ENCODE measurements around the gene FBN3. TPM values are rescaled to one million over a fixed set of nuclear protein-coding genes. Genes with fewer than 3 reads are reported as not detected.

Gene FBN3
- polyA plus RNA-seq, 1 donor from 2014 or later = 52.7 TPM

DNA sequence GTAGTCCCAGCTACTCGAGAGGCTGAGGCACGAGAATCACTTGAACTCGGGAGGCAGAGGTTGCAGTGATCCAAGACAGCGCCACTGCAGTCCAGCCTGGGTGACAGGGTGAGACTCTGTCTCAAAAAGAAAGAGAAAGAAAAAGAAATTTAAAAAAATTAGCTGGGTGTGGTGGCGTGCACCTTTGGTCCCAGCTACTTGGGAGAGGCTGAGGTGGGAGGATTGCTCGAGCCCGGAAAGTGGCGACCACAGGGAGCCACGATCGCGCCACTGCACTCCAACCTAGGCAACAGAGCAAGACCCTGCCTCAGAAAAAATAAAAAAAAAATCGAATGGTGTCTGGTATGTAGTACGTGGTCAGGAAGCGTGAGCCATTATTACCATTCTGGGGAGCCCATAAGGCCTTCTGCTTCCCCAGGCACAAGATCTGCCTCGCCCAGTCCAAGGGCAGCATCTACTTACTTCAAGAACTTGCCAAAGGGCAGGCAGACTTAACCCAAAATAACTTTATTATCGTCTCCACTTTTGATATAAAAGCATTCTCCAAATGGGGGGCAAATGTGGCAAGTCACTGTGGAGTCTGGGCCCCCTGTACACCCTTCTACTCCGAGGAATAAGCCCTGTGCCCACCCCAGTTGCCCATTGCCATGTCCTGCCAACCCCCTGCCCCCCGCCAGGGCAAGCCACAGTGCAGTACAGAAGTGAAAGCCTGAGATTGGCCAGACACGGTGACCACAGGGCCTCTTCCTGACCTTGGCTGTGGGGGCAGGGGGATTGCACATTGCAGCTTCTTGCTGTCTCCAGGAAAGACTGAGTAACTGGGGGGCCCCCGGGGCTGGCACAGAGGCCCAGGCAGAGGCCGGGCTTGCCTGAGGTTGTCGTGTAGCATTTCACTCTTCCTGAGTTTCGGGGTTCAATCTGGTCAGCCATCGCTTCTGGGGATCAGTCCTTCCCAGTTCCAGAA, 84.2 kb downstream of the FBN3 start:
- H3K27ac ChIP-seq (ENCODE audit: low read length) = no peak overlapping the region
- H3K36me3 ChIP-seq (ENCODE audit: insufficient read depth, low read length) = peaks cover 7% of the 10 kb centered on the region
- H3K79me2 ChIP-seq (replicated peaks; ENCODE audit: insufficient read depth, low read length) = no peaks in the 10 kb centered on the region
- H3K9me3 ChIP-seq (ENCODE audit: low read length) = no peaks in the 10 kb centered on the region
- H4K20me1 ChIP-seq (ENCODE audit: insufficient read depth) = no peaks in the 10 kb centered on the region
- no peak overlapping the region for H3K4me2 ChIP-seq (ENCODE audit: low read length)
- H3K9me2 ChIP-seq (ENCODE audit: insufficient read depth, low read length) = no peaks in the 10 kb centered on the region
- H3K4me3 ChIP-seq (ENCODE audit: low read length) = no peak overlapping the region
- TF ChIP-seq, protein P1, sequence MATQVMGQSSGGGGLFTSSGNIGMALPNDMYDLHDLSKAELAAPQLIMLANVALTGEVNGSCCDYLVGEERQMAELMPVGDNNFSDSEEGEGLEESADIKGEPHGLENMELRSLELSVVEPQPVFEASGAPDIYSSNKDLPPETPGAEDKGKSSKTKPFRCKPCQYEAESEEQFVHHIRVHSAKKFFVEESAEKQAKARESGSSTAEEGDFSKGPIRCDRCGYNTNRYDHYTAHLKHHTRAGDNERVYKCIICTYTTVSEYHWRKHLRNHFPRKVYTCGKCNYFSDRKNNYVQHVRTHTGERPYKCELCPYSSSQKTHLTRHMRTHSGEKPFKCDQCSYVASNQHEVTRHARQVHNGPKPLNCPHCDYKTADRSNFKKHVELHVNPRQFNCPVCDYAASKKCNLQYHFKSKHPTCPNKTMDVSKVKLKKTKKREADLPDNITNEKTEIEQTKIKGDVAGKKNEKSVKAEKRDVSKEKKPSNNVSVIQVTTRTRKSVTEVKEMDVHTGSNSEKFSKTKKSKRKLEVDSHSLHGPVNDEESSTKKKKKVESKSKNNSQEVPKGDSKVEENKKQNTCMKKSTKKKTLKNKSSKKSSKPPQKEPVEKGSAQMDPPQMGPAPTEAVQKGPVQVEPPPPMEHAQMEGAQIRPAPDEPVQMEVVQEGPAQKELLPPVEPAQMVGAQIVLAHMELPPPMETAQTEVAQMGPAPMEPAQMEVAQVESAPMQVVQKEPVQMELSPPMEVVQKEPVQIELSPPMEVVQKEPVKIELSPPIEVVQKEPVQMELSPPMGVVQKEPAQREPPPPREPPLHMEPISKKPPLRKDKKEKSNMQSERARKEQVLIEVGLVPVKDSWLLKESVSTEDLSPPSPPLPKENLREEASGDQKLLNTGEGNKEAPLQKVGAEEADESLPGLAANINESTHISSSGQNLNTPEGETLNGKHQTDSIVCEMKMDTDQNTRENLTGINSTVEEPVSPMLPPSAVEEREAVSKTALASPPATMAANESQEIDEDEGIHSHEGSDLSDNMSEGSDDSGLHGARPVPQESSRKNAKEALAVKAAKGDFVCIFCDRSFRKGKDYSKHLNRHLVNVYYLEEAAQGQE (IDR thresholded peaks at IDR 0.05; ENCODE audit: borderline replicate concordance) = no peak
- TF ChIP-seq SMC3 (conservative IDR thresholded peaks at IDR 0.05; ENCODE audit: poor library complexity) = no peak
- TF ChIP-seq POLR2AphosphoS5 (IDR thresholded peaks at IDR 0.05) = no peak
- no peak for TF ChIP-seq TAF1 (IDR thresholded peaks at IDR 0.05; ENCODE audit: low read depth)
- H3K27me3 ChIP-seq (ENCODE audit: insufficient read depth, low read depth, low read length) = no peaks in the 10 kb centered on the region
- no peak overlapping the region for H3K9ac ChIP-seq (ENCODE audit: low read length)
- H2AFZ ChIP-seq (ENCODE audit: low read depth, low read length) = no peak overlapping the region
- H3F3A ChIP-seq (ENCODE audit: insufficient read depth, low read length, poor library complexity, severe bottlenecking) = no peaks in the 10 kb centered on the region

DNA sequence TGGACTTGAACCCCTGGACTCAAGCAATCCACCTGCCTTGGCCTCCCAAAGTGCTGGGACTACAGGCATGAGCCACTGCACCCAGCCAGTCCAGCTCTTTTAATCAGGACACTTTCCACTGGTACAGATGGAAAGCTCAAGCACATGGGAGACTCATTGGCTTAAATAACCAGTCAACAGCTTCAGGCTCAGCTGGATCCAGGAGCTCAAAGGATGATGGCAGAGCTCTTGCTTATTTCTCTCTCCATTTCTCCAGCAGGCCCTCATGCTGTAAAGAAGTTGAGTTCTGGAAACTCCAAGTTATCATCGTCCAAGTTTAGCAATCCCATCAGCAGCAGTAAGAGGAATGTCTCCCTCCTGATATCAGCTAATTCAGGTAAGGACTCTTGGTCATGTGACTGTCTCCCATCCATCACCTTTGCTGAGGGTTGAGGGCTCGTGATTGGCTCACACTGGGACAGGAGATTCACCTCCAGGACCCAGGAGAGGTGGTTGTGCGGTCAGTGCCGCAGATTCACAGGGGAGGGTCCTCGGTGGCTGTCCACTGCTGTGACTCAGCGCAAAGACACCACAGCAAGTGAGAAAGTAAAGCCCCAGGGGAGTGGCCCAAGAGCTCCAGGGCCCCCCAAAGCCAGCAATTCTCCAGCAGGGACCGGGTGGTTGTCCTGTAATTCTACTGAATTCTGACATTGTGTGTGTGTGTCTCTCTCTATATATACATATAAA, 91.7 kb downstream of the FBN3 start:
- Histone ChIP-seq H3K4me3 (ENCODE audit: low read length) (no peak overlapping the region), H3K9ac (ENCODE audit: low read length) (no peak overlapping the region), H3K36me3 (ENCODE audit: insufficient read depth, low read length) (no peaks in the 10 kb centered on the region), H3K9me3 (ENCODE audit: low read length) (no peaks in the 10 kb centered on the region), H3K79me2 (replicated peaks; ENCODE audit: insufficient read depth, low read length) (no peaks in the 10 kb centered on the region), H3K9me2 (ENCODE audit: insufficient read depth, low read length) (no peaks in the 10 kb centered on the region), H2AFZ (ENCODE audit: low read depth, low read length) (no peak overlapping the region), H3K27ac (ENCODE audit: low read length) (no peak overlapping the region), H4K20me1 (ENCODE audit: insufficient read depth) (no peaks in the 10 kb centered on the region), H3K27me3 (ENCODE audit: insufficient read depth, low read depth, low read length) (no peaks in the 10 kb centered on the region), H3F3A (ENCODE audit: insufficient read depth, low read length, poor library complexity, severe bottlenecking) (no peaks in the 10 kb centered on the region), H3K4me2 (ENCODE audit: low read length) (no peak overlapping the region)
- TF ChIP-seq MXI1 (conservative IDR thresholded peaks at IDR 0.05; ENCODE audit: poor library complexity, severe bottlenecking) (no peak), RAD21 (conservative IDR thresholded peaks at IDR 0.05) (no peak), POLR2AphosphoS5 (IDR thresholded peaks at IDR 0.05) (no peak), EZH2 (IDR thresholded peaks at IDR 0.05; ENCODE audit: borderline replicate concordance, insufficient read depth, low read length, poor library complexity, severe bottlenecking) (no peak), TAF1 (IDR thresholded peaks at IDR 0.05; ENCODE audit: low read depth) (no peak), SMC3 (conservative IDR thresholded peaks at IDR 0.05; ENCODE audit: poor library complexity) (no peak), EP300 (conservative IDR thresholded peaks at IDR 0.05; ENCODE audit: poor library complexity, severe bottlenecking) (no peak)
- TF ChIP-seq, protein P2, sequence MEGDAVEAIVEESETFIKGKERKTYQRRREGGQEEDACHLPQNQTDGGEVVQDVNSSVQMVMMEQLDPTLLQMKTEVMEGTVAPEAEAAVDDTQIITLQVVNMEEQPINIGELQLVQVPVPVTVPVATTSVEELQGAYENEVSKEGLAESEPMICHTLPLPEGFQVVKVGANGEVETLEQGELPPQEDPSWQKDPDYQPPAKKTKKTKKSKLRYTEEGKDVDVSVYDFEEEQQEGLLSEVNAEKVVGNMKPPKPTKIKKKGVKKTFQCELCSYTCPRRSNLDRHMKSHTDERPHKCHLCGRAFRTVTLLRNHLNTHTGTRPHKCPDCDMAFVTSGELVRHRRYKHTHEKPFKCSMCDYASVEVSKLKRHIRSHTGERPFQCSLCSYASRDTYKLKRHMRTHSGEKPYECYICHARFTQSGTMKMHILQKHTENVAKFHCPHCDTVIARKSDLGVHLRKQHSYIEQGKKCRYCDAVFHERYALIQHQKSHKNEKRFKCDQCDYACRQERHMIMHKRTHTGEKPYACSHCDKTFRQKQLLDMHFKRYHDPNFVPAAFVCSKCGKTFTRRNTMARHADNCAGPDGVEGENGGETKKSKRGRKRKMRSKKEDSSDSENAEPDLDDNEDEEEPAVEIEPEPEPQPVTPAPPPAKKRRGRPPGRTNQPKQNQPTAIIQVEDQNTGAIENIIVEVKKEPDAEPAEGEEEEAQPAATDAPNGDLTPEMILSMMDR (IDR thresholded peaks at IDR 0.05; ENCODE audit: poor library complexity, severe bottlenecking) = no peak
- TF ChIP-seq, protein P1 (IDR thresholded peaks at IDR 0.05; ENCODE audit: borderline replicate concordance) = no peak

Measured in neural cell (in vitro differentiated cells).